A549 (cell line): ENCODE results near the gene BCOR. TPM values are rescaled to one million over a fixed set of nuclear protein-coding genes. Genes with fewer than 3 reads are reported as not detected.

Experiments
- ATAC-seq, 2 experiments: fragments of 200-7000 bp in 1 of 2; fragments of >200 bp in 1 of 2; cut with Nextera tagmentation in 1 of 2; cut with Tn5 transposase in 1 of 2; 3 replicates each; pipeline versions ENCODE4 v1.8.0 to v1.9.1; 2018 to 2020; ENCODE audit warnings: mild to moderate bottlenecking in 1 of 2, moderate library complexity in 1 of 2
- CTCF ChIA-PET: fragments of 300-600 bp; sonication (Branson Sonifier 250); formaldehyde crosslinking; extraction: SDS; loops from one replicate; lab custom pipeline; 2021; ENCODE audit warnings: antibody characterized with exemption, inconsistent platforms; lab: Yijun Ruan, JAX
- POLR2A ChIA-PET: fragments of 350-600 bp; formaldehyde crosslinking; extraction: SDS; loops from one replicate; lab custom pipeline; 2021; ENCODE audit warnings: antibody characterized with exemption, inconsistent platforms; lab: Yijun Ruan, JAX
- DNase-seq, 2 experiments: peaks; one replicate each; pipeline versions ENCODE4 v3.0.0 to v3.0.0-alpha.2; 2011 to 2016; ENCODE audit warnings: low read depth in 1 of 2, low spot score in 1 of 2
- FAIRE-seq: peaks from 2 replicates; lab custom pipeline; 2011; peaks lifted over from hg19 to GRCh38; lab: Jason Lieb, UNC
- H3K27ac ChIP-seq, 2 experiments: fragments of >200 bp; sonication (Bioruptor Twin); formaldehyde crosslinking; 3 replicates each; pipeline ENCODE4 v1.5.1; 2016 to 2017
- H3K4me1 ChIP-seq: fragments of >200 bp; sonication (Bioruptor Twin); formaldehyde crosslinking; 3 replicates; pipeline ENCODE4 v1.6.1; 2016
- H3K4me2 ChIP-seq: fragments of >200 bp; sonication (Bioruptor Twin); formaldehyde crosslinking; 3 replicates; pipeline ENCODE4 v1.6.1; 2016
- H3K4me3 ChIP-seq: fragments of >200 bp; sonication (Bioruptor Twin); formaldehyde crosslinking; 3 replicates; pipeline ENCODE4 v1.5.1; 2016
- H3K9me3 ChIP-seq: fragments of >200 bp; sonication (Bioruptor Twin); formaldehyde crosslinking; 3 replicates; pipeline ENCODE4 v1.6.1; 2016
- BHLHE40 ChIP-seq: IDR thresholded peaks from 2 replicates; pipeline ENCODE4 v1.6.1; 2012; ENCODE audit warnings: low read depth, low read length, inconsistent platforms
- CBX2 ChIP-seq: fragments of 200-600 bp; sonication (generic); IDR thresholded peaks from 2 replicates; pipeline ENCODE4 v1.6.1; 2016; ENCODE audit warnings: low read depth, mild to moderate bottlenecking, borderline replicate concordance
- EP300 ChIP-seq, 2 experiments: fragments of >200 bp; sonication (Bioruptor Twin); formaldehyde crosslinking; IDR thresholded peaks; 2 replicates in 1 of 2; 3 replicates in 1 of 2; pipeline ENCODE4 v1.6.1; 2016 to 2017
- GATA3 ChIP-seq: IDR thresholded peaks from 2 replicates; pipeline ENCODE4 v1.6.1; 2012; ENCODE audit warnings: borderline replicate concordance
- HOXA7 ChIP-seq: fragments of 250-450 bp; sonication (Bioruptor Pico); IDR thresholded peaks from 2 replicates; pipeline ENCODE4 v1.5.0; 2020; ENCODE audit warnings: mild to moderate bottlenecking, moderate library complexity
- HOXB13 ChIP-seq: fragments of 250-450 bp; sonication (Bioruptor Pico); IDR thresholded peaks from 2 replicates; pipeline ENCODE4 v1.5.0; 2020; ENCODE audit warnings: low read depth, mild to moderate bottlenecking, moderate library complexity
- HOXB5 ChIP-seq: fragments of 250-450 bp; sonication (Bioruptor Pico); IDR thresholded peaks from 2 replicates; pipeline ENCODE4 v1.5.0; 2020; ENCODE audit warnings: mild to moderate bottlenecking, moderate library complexity
- JUNB ChIP-seq: fragments of >200 bp; sonication (Bioruptor Twin); formaldehyde crosslinking; IDR thresholded peaks from 2 replicates; pipeline ENCODE4 v1.6.1; 2016
- KDM1A ChIP-seq: fragments of 200-600 bp; sonication (generic); IDR thresholded peaks from 2 replicates; pipeline ENCODE4 v1.6.1; 2016; ENCODE audit warnings: low read depth, mild to moderate bottlenecking
- MAFK ChIP-seq: fragments of 450-650 bp; IDR thresholded peaks from 2 replicates; pipeline ENCODE4 v1.6.1; 2014; ENCODE audit not compliant: partially characterized antibody
- PHF8 ChIP-seq: fragments of 200-600 bp; sonication (generic); IDR thresholded peaks from 2 replicates; pipeline ENCODE4 v1.6.1; 2016; ENCODE audit warnings: low read depth, mild to moderate bottlenecking, antibody characterized with exemption, moderate library complexity, borderline replicate concordance
- RARB ChIP-seq: fragments of 250-450 bp; sonication (Bioruptor Pico); IDR thresholded peaks from 2 replicates; pipeline ENCODE4 v1.8.0; 2021; ENCODE audit warnings: mild to moderate bottlenecking, moderate library complexity
- TFCP2L1 ChIP-seq: fragments of 250-450 bp; sonication (Bioruptor Pico); IDR thresholded peaks from 2 replicates; pipeline ENCODE4 v1.5.0; 2021; ENCODE audit warnings: mild to moderate bottlenecking
- ZC3H11A ChIP-seq: fragments of 450-650 bp; IDR thresholded peaks from 2 replicates; pipeline ENCODE4 v1.6.1; 2014; ENCODE audit warnings: antibody characterized with exemption, mild to moderate bottlenecking
- ZFP36 ChIP-seq: fragments of 450-650 bp; IDR thresholded peaks from 2 replicates; pipeline ENCODE4 v1.6.1; 2014; ENCODE audit warnings: borderline replicate concordance; ENCODE audit not compliant: partially characterized antibody
- WGBS: methylation state at CpG from one replicate; pipeline ENCODE4 v1.1.6; 2017; ENCODE audit errors: missing lambda C conversion rate; 5-methylcytosine and 5-hydroxymethylcytosine counted together
- polyA plus RNA-seq, 4 experiments: library from polyadenylated mRNA; depleted of rRNA in 3 of 4; stranded (reverse); fragments of >200 nt; fragmentation: RNase III in 1 of 4; extraction: RNeasy Plus Mini Kit Qiagen cat#74134 plus additional on column Dnase treatment in 1 of 4; gene quantifications; 2 replicates in 3 of 4; 3 replicates in 1 of 4; pipeline ENCODE4 v1.2.3, GENCODE V29; 2011 to 2017
- TF ChIP-seq, protein P1 (sequence below): fragments of 450-650 bp; IDR thresholded peaks from 2 replicates; pipeline ENCODE4 v1.6.1; 2014; ENCODE audit warnings: antibody characterized with exemption
- TF ChIP-seq, protein P2 (sequence below): fragments of 250-450 bp; sonication (Bioruptor Pico); IDR thresholded peaks from 2 replicates; pipeline ENCODE4 v1.5.0; 2021; ENCODE audit warnings: mild to moderate bottlenecking, moderate library complexity, borderline replicate concordance
- TF ChIP-seq, protein P3 (sequence below): fragments of >200 bp; sonication (Bioruptor Twin); formaldehyde crosslinking; IDR thresholded peaks from 2 replicates; pipeline ENCODE4 v1.6.1; 2016
- TF ChIP-seq, protein P4 (sequence below): fragments of 250-450 bp; sonication (Bioruptor Pico); IDR thresholded peaks from 2 replicates; pipeline ENCODE4 v1.5.0; 2020; ENCODE audit warnings: low read depth, mild to moderate bottlenecking, moderate library complexity

The BCOR gene
- polyA plus RNA-seq, 2 of the 4 experiments (the other 2 are of a cell fraction), result 12.2 to 12.6 TPM

DNA sequence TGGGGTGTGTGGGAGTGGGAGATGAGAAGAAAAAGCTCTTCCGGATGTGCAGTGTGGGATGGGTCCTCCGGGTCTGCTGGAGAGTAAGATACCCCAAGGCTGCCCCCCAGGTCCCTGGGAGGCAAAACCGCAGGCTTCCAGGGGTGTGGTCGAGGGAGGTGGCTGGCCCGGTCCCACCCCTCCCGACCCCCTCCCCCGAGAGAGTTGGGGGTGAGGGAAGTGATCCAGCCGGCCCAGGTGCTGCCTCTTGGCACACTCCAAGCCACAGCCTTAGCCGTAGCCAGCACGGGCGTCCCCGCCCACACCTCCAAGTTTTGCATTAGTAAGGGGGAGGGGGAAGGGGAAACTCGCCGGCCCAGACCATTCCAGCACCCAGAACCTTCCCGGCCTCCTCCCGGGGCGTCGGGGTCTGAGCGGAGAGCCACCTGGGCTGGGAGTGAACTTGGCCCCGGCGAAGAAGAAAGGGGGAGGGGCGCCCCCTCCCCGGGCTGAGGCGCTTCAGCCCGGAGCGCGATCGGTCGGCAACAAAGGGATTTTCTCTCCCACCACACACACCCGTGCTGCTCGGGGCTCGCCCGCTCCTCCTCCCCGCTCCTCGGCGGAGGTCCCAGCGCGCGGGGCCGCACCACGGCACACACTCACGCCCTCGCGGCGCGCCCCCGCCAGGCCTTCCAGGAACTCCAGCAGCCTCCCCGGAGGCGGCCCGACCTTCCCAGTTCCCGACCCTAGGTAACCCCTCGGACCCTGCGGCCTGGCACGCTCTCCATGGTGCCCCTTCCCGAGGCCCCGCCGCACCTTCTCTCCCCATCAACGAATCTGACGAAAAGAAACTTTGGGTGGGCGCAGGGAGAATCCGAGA lies 14.4 kb downstream of the BCOR start:
- DNase-seq, result no peak

DNA sequence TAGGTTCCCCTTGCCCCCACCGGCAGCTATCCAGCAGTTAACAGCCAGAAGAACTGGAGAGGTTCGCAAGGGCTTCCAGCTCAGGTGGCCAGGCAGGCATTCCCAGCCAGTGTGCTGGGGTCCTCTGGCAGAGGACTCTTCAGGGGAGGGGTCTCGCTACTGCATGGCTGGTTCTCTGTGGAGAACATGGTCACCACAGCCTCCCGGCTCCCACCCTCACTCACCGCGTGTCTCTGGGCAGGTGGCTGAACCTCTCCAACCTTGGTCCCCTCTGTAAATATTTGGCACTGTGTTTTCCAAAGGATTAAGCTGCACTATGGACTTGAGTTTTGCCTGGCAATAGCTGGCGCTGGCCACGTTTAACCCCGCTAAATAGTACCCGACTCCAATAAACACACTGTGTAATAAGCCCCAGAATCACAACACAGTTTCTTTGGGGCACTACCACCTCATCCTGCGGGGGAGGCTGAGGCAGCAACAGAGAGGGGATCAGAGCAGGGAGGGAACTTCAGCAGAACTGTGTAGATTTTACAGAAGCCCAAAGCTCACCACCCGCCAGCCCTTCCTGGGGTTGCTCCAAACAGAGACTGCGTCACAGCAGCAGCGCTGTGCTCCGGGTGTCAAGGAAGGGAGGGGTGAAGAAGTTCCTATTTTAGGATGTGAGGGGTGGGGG lies 15.2 kb downstream of the BCOR start:
- H3K27ac ChIP-seq, result no peak overlapping the region
- WGBS, result 78% methylated on average over 10 of the region's 15 CpGs
- ATAC-seq, result no peak
- CTCF ChIA-PET, result interaction anchor here (1.2 kb wide), 1 partner anchor 352 kb away, joined by 3 read pairs; no protein-coding TSS in a partner anchor
- peaks cover 23% of the 10 kb centered on the region; the same call in 2 of the 3 replicates for H3K4me1 ChIP-seq
- H3K4me3 ChIP-seq, result no peak overlapping the region
- no peak for DNase-seq
- H3K4me2 ChIP-seq, result no peak overlapping the region
- H3K9me3 ChIP-seq, result no peaks in the 10 kb centered on the region
- POLR2A ChIA-PET, result interaction anchor here (0.6 kb wide), 1 partner anchor 150 kb away, joined by 4 read pairs; no protein-coding TSS in a partner anchor
- TF ChIP-seq, protein P1, sequence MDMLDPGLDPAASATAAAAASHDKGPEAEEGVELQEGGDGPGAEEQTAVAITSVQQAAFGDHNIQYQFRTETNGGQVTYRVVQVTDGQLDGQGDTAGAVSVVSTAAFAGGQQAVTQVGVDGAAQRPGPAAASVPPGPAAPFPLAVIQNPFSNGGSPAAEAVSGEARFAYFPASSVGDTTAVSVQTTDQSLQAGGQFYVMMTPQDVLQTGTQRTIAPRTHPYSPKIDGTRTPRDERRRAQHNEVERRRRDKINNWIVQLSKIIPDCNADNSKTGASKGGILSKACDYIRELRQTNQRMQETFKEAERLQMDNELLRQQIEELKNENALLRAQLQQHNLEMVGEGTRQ, result no peak
- no peak for TF ChIP-seq EP300 (IDR thresholded peaks at IDR 0.05)
- no peak for TF ChIP-seq TFCP2L1 (CRISPR knock-in tag)
- TF ChIP-seq, protein P2, sequence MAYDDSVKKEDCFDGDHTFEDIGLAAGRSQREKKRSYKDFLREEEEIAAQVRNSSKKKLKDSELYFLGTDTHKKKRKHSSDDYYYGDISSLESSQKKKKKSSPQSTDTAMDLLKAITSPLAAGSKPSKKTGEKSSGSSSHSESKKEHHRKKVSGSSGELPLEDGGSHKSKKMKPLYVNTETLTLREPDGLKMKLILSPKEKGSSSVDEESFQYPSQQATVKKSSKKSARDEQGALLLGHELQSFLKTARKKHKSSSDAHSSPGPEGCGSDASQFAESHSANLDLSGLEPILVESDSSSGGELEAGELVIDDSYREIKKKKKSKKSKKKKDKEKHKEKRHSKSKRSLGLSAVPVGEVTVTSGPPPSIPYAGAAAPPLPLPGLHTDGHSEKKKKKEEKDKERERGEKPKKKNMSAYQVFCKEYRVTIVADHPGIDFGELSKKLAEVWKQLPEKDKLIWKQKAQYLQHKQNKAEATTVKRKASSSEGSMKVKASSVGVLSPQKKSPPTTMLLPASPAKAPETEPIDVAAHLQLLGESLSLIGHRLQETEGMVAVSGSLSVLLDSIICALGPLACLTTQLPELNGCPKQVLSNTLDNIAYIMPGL (CRISPR knock-in tag), result no peak
- TF ChIP-seq GATA3, result no peak
- no peak for TF ChIP-seq HOXB5
- no peak for TF ChIP-seq MAFK
- no peak for TF ChIP-seq JUNB
- TF ChIP-seq, protein P3, sequence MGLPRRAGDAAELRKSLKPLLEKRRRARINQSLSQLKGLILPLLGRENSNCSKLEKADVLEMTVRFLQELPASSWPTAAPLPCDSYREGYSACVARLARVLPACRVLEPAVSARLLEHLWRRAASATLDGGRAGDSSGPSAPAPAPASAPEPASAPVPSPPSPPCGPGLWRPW, result no peak
- TF ChIP-seq ZC3H11A, result no peak
- TF ChIP-seq BHLHE40, result no peak
- TF ChIP-seq KDM1A, result no peak
- no peak for TF ChIP-seq CBX2
- no peak for FAIRE-seq

More for the DNA sequence above, 14.4 kb downstream of the BCOR start:
- Histone ChIP-seq H3K4me1 (peaks cover 31% of the 10 kb centered on the region), H3K4me2 (no peak overlapping the region)
- no peak for ATAC-seq
- TF ChIP-seq HOXB13 (CRISPR knock-in tag) (no peak), RARB (CRISPR knock-in tag) (no peak), PHF8 (no peak), ZFP36 (no peak), HOXA7 (no peak)
- TF ChIP-seq, protein P4, sequence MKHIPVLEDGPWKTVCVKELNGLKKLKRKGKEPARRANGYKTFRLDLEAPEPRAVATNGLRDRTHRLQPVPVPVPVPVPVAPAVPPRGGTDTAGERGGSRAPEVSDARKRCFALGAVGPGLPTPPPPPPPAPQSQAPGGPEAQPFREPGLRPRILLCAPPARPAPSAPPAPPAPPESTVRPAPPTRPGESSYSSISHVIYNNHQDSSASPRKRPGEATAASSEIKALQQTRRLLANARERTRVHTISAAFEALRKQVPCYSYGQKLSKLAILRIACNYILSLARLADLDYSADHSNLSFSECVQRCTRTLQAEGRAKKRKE (CRISPR knock-in tag), result no peak
- TF ChIP-seq, all 56 proteins: peak for 0
- FAIRE-seq, result no peak
- WGBS, result 94% methylated on average over 36 of the region's 61 CpGs
- ChIA-PET CTCF (no interaction called here), POLR2A (no interaction called here)
- Histone ChIP-seq H3K27ac (no peak overlapping the region), H3K9me3 (no peaks in the 10 kb centered on the region), H3K4me3 (no peak overlapping the region)
